ENCODE measurements around the gene UGP2.

The UGP2 gene

GRCh38 chr2:63874204-63875130, 32.8 kb downstream of the UGP2 start:
- no peak for TF ChIP-seq CTCF (IDR thresholded peaks at IDR 0.05; ENCODE audit: borderline replicate concordance, insufficient read depth, low read depth, low read length)
- no peak overlapping the region for H3K4me3 ChIP-seq (ENCODE audit: low read depth, low read length)

- H3K4me3 ChIP-seq (ENCODE audit: low read depth, low read length), result no peak overlapping the region
- no peak for TF ChIP-seq CTCF (IDR thresholded peaks at IDR 0.05; ENCODE audit: borderline replicate concordance, insufficient read depth, low read depth, low read length)
These were observed 33.4 kb downstream of the UGP2 start for GRCh38 chr2:63875131-63875527.

GRCh38 chr2:63875559-63876245, 34.0 kb downstream of the UGP2 start:
- TF ChIP-seq CTCF (IDR thresholded peaks at IDR 0.05; ENCODE audit: borderline replicate concordance, insufficient read depth, low read depth, low read length), result no peak
- H3K4me3 ChIP-seq (ENCODE audit: low read depth, low read length), result no peak overlapping the region

- no peak for TF ChIP-seq CTCF (IDR thresholded peaks at IDR 0.05; ENCODE audit: borderline replicate concordance, insufficient read depth, low read depth, low read length)
- no peak overlapping the region for H3K4me3 ChIP-seq (ENCODE audit: low read depth, low read length)
These were observed 34.6 kb downstream of the UGP2 start for GRCh38 chr2:63876311-63876710.

- TF ChIP-seq CTCF (IDR thresholded peaks at IDR 0.05; ENCODE audit: borderline replicate concordance, insufficient read depth, low read depth, low read length), result no peak
- H3K4me3 ChIP-seq (ENCODE audit: low read depth, low read length), result no peak overlapping the region
These were observed 36.8 kb downstream of the UGP2 start for GRCh38 chr2:63878486-63878885.

GRCh38 chr2:63879876-63880433, 38.3 kb downstream of the UGP2 start:
- H3K4me3 ChIP-seq (ENCODE audit: low read depth, low read length), result no peak overlapping the region
- no peak for TF ChIP-seq CTCF (IDR thresholded peaks at IDR 0.05; ENCODE audit: borderline replicate concordance, insufficient read depth, low read depth, low read length)

Measured in GM12875 (cell line).